HG03045 (cell line): Measurements from ENCODE around the gene TNIP2.
"Not testable (repeated sequence)": the region's sequence is repeated elsewhere in the genome, so short reads cannot be mapped to it uniquely, and the experiment has no call there.

ENCODE experiments used
- ATAC-seq: cut with Tn5 transposase; IDR thresholded peaks from one replicate; pipeline ENCODE4 v1.9.1; 2021; ENCODE audit warnings: mild to moderate bottlenecking, moderate library complexity; ENCODE audit not compliant: unreplicated experiment

TNIP2 gene

DNA sequence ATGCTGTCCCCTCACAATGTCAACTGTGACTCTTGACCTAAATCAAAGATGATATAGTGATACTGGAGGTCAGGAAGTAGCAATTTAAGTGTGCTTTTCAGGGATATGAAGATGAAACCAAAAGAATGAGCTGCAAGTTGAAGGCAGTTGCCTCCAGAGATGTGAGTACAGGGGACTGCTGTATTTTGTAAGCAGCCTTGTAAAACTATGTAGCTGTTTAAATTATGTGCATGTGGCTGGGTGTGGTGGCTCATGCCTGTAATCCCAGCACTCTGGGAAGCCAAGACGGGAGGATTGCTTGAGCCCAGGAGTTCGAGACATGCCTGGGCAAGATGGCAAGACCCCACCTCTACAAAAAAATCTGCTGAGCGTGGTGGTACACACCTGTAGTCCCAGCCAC is 15.1 kb upstream of the TNIP2 start:
- ATAC-seq, result no peak

- ATAC-seq, result no peak
Observed at GRCh38 chr4:2768921-2769336, 12.8 kb upstream of the TNIP2 start.

- ATAC-seq, result no peak
Observed at GRCh38 chr4:2768124-2768523, 12.0 kb upstream of the TNIP2 start.

GRCh38 chr4:2767705-2768074 is 11.6 kb upstream of the TNIP2 start:
- ATAC-seq, result no peak

- ATAC-seq, result no peak
Observed at GRCh38 chr4:2767046-2767704, 11.0 kb upstream of the TNIP2 start.

DNA sequence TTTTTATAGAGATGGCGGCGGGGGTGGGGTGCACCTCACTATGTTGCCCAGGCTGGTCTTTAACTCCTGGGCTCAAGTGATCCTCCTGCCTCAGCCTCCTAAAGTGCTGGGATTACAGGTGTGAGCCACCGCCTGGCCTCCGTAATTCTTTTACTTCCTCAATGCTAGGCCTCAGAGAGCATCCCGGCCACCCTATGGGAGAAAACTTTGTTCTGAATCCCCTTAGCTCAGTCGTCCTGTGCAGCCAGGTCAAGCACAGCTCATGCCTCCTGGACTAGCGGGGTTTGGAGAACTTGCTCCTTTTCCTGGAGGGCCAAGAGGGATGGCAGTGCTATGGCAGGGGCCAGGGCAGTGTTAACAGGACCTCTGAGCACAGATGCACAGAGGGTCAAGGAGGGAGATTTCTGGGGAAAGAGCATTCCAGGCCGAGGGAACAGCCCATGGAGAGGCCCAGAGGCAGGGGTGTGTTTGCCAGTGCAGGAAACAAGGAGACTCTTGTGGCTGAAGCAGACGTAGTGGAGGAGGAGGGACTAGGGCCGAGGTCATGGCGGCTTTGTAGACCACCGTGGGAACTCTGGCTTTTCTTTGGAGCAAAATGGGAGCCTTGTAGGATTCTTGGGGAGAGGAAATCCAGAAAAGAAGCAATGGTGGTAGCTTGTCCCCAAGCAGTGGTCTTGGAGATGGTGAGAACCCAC is 9.8 kb upstream of the TNIP2 start:
- ATAC-seq, result no peak

DNA sequence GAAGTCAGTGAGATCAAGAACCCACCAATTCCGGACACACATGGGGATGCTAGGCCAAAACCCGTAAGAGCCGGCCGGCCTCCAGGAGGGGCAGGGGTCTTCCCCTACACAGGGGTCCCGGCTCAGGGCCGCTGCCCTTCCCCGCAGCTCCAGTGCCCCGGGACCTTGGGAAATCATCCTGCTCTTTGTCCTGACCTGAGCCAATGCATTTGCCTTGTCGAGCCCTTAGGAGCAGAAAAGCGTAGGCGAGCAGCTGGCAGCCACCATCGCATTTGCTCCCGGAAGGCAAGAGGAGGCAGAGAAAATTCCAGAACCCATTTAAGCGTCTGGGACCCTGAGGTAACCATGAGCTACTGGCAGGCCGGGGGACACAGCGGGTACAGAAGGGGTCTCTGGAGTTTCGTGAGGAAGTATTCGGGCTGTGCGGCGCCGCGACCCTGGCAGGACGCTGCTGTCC is 7.4 kb upstream of the TNIP2 start:
- ATAC-seq, result no peak

DNA sequence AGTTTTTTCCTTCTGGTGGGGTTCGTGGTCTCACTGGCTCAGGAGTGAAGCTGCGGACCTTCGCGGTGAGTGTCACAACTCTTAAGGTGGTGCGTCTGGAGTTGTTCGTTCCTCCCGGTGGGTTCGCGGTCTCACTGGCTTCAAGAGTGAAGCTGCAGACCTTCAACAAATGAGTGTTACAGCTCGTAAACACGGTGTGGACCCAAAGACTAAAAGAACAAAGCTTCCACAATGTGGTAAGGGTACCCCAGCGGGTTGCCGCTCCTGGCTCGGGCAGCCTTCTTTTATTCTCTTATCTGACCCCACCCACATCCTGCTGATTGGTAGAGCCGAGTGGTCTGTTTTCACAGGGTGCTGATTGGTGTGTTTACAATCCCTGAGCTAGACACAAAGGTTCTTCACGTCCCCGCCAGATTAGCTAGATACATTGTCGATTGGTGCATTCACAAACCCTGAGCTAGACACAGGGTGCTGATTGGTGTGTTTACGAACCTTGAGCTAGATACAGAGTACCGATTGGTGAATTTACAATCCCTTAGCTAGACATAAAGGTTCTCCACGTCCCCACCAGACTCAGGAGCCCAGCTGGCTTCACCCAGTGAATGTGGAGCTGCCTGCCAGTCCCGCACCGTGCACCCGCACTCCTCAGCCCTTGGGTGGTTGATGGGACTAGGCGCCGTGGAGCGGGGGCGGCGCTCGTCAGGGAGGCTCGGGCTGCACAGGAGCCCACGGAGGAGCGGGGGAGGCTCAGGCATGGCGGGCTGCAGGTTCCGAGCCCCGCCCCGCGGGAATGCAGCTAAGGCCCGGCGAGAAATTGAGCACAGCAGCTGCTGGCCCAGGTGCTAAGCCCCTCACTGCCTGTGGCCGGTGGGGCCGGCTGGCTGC is 6.6 kb upstream of the TNIP2 start:
- ATAC-seq, result not testable (repeated sequence)

- no peak for ATAC-seq
Observed at GRCh38 chr4:2762048-2762447, 5.9 kb upstream of the TNIP2 start.

- ATAC-seq, result no peak
Observed at GRCh38 chr4:2761035-2761923, 5.1 kb upstream of the TNIP2 start.

GRCh38 chr4:2757426-2757825 is 1.3 kb upstream of the TNIP2 start:
- ATAC-seq, result no peak

GRCh38 chr4:2756691-2757350 is 685 bp upstream of the TNIP2 start:
- no peak for ATAC-seq

GRCh38 chr4:2754848-2755819 is 1.0 kb downstream of the TNIP2 start:
- ATAC-seq, result no peak

DNA sequence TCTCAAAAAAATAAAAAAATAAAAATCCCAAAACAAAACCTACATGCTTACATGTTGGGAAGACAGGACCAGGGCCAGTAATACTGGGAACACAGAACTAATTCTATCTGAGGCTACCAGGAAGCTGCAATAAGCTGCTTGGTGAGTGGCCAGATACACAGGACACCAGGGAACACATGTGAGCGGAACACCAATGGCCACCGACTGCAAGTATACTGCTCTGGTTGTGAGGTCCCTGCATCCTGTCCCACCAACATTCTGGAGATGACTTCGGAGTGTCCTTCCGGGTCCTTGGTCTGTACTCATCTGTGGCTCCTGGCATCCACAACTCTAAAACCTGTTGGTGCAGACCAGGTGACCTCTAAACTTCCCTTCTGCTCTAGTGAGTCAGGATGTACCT is 2.7 kb downstream of the TNIP2 start:
- ATAC-seq, result no peak

DNA sequence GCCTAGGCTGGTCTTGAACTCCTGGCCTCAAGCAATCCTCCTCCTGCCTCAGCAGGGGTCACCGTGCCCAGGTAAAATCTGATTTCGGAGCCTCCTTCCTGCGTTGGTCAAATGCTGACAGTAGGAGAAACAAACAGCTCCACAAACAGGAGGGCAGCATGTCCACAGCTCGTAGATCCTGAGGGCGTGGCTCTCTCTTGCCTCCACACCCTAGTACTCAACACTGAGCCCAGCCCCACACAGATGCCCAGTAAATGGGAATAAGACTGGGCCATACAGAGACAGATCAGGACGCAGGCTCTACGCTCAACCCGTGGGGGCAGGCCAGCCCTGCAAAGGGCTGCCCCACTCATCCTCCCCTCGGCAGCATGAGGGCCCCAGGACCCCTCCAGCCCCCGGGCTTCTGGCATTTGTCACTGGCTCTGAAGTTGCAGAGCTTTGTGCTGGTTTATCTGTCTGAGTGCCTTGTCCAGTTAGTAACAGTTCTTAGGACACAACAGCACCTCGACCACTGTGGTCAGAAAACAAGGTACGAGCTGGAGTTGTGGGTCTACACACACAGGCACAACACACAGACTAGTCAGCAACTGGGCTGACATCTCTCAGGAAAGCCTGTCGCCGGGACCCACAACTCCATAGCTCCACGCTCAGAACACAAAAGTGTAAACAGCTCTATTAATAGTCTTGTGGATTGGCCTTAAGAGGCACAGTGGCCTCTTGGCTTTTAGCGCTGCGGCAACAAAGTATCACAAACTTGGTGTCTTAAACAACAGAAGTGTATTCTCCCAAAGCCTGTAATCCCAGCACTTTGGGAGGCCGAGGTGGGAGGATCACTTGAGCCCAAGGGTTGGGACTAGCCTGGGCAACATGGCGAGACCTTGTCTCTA is 5.2 kb downstream of the TNIP2 start:
- no peak for ATAC-seq

GRCh38 chr4:2746891-2747695 is 9.0 kb downstream of the TNIP2 start:
- no peak for ATAC-seq
